GM10266 (cell line): ENCODE results near the gene ESF1.

Experiments used
- DNase-seq: peaks from one replicate; pipeline ENCODE4 v3.0.0; 2012; ENCODE audit errors: extremely low spot score
- TF ChIP-seq, protein P1 (sequence below): IDR thresholded peaks from 2 replicates; pipeline ENCODE4 v1.5.1; 2012; ENCODE audit warnings: mild to moderate bottlenecking, low read depth; ENCODE audit not compliant: control insufficient read depth, insufficient read depth; ENCODE audit errors: missing control alignments

Gene ESF1

DNA sequence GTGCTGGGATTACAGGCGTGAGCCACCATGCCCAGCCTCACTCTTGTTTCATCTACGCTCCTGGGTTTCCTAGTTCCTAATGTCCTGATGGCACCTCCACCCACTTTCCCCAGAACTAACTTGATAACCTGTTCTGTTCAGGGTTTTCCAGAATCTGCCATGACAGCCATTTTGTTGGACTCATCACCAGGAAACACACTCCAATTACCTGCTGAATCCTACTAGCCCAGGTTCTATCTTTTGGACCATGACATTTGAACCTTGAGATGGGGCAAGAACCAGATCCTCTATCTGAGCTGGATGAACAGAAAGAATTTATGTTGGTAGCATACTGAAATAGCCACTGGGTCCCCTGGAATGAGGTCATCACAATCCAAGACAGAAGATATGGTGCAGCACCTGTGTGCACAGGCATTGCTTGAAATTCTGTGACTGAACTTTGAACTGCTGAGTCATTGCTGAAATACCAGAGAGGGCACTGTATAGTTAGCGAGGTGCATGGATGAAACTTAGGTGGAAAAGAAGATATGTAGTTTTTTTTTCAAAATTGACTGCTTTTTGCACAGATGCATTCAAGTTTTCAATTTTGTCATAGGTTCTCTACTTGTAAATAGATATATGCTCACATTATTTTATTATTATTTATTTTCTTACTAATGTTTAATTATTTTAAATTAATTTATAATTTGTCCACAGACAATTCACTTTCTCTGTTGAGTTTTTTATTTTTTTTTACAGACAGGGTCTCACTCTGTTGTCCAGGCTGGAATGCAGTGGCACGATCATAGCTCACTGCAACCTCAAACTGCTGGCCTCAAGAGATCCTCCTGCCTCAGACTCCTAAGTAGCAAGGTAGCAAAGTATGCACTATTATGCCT is 103.2 kb downstream of the ESF1 start:
- no peak for DNase-seq
- TF ChIP-seq, protein P1, sequence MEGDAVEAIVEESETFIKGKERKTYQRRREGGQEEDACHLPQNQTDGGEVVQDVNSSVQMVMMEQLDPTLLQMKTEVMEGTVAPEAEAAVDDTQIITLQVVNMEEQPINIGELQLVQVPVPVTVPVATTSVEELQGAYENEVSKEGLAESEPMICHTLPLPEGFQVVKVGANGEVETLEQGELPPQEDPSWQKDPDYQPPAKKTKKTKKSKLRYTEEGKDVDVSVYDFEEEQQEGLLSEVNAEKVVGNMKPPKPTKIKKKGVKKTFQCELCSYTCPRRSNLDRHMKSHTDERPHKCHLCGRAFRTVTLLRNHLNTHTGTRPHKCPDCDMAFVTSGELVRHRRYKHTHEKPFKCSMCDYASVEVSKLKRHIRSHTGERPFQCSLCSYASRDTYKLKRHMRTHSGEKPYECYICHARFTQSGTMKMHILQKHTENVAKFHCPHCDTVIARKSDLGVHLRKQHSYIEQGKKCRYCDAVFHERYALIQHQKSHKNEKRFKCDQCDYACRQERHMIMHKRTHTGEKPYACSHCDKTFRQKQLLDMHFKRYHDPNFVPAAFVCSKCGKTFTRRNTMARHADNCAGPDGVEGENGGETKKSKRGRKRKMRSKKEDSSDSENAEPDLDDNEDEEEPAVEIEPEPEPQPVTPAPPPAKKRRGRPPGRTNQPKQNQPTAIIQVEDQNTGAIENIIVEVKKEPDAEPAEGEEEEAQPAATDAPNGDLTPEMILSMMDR: no peak

DNA sequence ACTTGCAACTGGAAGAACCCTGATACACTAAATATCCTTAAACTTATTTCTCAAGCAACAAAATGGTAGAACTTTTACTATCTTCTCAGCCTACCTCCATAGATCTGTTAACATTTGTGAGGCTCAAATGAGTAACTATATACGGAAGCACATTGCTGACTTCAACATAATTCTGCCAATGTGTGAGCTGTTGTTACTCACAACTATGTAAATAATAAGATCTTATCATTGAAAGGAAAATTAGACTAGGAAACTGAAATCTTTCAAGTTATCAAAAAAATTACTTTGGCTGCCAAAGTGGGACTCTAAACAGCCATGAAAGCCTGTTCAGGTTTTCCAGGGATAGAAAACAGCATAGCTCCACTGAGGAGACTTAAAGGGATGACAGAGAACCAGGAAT is 105.8 kb downstream of the ESF1 start:
- DNase-seq: no peak

DNA sequence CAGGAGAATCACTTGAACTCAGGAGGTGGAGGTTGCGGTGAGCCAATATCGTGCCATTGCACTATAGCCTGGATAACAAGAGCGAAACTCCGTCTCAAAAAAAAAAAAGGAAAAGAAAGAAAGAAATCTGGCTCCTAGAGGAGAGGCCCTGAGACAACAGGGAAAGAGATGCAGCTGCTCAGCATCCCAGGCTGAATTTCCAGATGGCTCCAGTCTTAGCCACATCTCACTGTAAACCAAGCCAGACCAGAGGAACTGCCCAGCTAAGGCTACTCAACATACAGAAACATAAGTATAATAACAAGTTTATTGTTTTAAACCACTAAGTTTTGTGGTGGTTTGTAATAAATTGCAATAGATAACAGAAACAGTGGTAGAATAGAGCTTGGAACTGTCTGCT is 107.5 kb downstream of the ESF1 start:
- DNase-seq: no peak
- TF ChIP-seq, protein P1: no peak

More for the DNA sequence above, 105.8 kb downstream of the ESF1 start:
- TF ChIP-seq, protein P1: no peak

DNA sequence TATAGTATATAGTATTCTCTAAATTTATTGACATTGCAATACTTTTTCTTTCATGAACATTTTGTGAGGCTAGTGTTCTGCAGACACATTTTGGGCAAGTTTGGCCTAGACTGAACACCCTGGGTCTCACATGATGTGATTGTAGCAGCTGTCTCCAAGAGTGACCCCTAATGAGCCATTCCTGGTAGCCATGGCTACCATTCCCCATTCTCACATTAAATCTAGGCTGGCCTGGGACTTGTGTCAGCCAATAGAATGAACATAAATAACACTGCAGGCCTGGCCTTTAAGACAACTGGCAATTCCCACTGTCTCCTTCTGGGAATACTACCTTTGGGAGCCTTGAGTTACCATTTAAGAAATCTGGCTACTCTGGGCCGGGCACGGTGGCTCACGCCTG is 108.0 kb downstream of the ESF1 start:
- TF ChIP-seq, protein P1: no peak
- no peak for DNase-seq

DNA sequence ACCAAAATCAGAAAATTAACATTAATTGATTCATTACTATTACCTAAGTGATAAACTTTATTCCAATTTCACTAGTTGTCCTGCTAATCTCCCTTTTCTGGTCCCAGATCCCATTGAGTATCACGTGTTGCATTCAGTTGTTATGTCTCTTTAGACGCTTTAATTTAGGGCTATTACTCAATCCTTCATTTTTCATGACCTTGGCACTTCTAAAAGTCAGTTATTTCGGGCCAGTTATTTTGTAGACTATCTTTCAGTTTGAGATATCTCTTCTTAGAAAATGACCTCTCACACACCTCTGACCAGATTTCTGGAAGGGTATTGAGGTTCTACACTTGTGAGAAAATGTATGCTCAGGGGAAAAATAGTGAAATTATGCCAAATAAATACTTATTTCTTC is 112.0 kb downstream of the ESF1 start:
- no peak for DNase-seq
- TF ChIP-seq, protein P1: no peak

DNA sequence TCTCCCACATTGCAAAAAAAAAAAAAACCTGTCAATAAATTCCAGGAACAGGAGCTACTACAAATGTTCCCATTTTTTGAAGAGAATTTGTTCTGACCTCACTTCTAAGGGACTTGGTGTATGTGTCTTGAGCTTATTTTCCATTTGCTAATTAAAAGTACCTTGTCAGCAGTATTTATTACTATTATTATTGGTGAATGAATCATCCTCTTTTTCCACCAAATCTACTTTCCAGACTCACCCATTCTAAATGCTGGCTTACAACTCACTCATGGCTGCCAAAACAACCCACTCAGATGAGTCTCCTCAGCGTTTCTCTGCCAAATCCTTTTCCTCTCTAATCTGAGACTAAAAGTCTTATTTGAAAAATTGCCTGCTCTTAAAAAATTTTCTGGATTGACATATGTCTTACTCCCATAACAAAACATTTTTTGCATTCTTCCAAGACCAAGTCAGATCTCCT is 112.8 kb downstream of the ESF1 start:
- DNase-seq: no peak
- TF ChIP-seq, protein P1: no peak

DNA sequence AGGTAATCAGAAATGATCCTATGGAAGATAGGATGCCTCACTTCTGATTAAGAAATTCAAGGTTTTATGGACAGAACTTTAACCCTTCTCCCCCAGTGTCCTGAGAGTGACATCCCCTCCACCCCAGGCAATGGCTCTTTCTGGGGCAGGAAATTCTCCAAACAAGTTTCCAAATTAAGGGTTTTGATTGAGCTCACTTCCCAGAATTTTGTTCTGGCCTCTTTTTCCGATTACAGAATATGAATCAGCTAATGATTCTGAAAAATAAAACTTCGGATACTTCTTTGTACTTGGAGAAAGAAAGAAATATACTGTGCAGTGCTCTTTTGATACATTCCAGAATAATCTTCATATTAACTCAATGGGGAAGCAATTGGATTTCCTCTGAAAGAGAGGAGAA is 113.2 kb downstream of the ESF1 start:
- TF ChIP-seq, protein P1: no peak
- no peak for DNase-seq
